Adrenal gland (tissue), 12 donors: ENCODE measurements around the gene MYL6B. TPM values are rescaled to one million over a fixed set of nuclear protein-coding genes. Genes with fewer than 3 reads are reported as not detected.
A peak's percentile ranks its signal among the peaks of the same experiment; 100 is the strongest.
"Not testable (repeated sequence)": the region's sequence is repeated elsewhere in the genome, so short reads cannot be mapped to it uniquely, and the experiment has no call there.

Source experiments
- DNase-seq, 7 donors: peaks; one replicate each; pipeline ENCODE4 v3.0.0-alpha.2; 2019 to 2020
- H3K27ac ChIP-seq, 5 donors: fragments of 200-600 bp; sonication (generic) in 4 of 5; 1 replicate in 3 of 5; 2 replicates in 2 of 5; pipeline versions ENCODE4 v1.5.1 to v1.8.0; 2016 to 2020; ENCODE audit warnings: mild to moderate bottlenecking in 1 of 5
- H3K27me3 ChIP-seq: fragments of 200-600 bp; 2 replicates; pipeline ENCODE4 v1.8.0; 2021
- H3K36me3 ChIP-seq, 2 donors: fragments of 200-600 bp; replicated peaks in 1 of 2; 1 replicate in 1 of 2; 2 replicates in 1 of 2; pipeline versions ENCODE4 v1.5.1 to v1.8.0; 2018 to 2022
- H3K4me1 ChIP-seq, 2 donors: fragments of 200-600 bp; replicated peaks in 1 of 2; 1 replicate in 1 of 2; 2 replicates in 1 of 2; pipeline versions ENCODE4 v1.5.1 to v1.8.0; 2018 to 2021
- H3K4me3 ChIP-seq, 4 donors: fragments of 200-600 bp; sonication (generic) in 3 of 4; one replicate each; pipeline ENCODE4 v1.5.1; 2016 to 2018
- H3K9me3 ChIP-seq, 3 donors: fragments of 200-600 bp; sonication (generic) in 1 of 3; replicated peaks in 1 of 3; 1 replicate in 2 of 3; 2 replicates in 1 of 3; pipeline versions ENCODE4 v1.5.1 to v1.8.0; 2016 to 2021
- POLR2A ChIP-seq, 2 donors: fragments of 450-650 bp; IDR thresholded peaks; one replicate each; pipeline ENCODE4 v1.6.1; 2017; ENCODE audit warnings: antibody characterized with exemption in 2 of 2, mild to moderate bottlenecking in 2 of 2, moderate library complexity in 1 of 2
- WGBS, 4 donors: extraction: QIAGEN DNeasy Blood & Tissue Kit in 2 of 4; methylation state at CpG; one replicate each; pipeline versions ENCODE4 v1.1.5 to v1.1.7; 2013 to 2017; 5-methylcytosine and 5-hydroxymethylcytosine counted together
- intact Hi-C, 2 donors: fragments of 100-400 bp; cut with DNase I; formaldehyde crosslinking; loops; one replicate each; pipeline versions ENCODE4 v1.14.1 to v1.15.0; 2022 to 2023
- polyA plus RNA-seq, 3 donors: library from polyadenylated mRNA; stranded (reverse); fragments of 200-250 nt in 2 of 3; fragments of 350-450 nt in 1 of 3; fragmentation: Illumina TruSeq in 1 of 3; extraction: RNeasy Lipid Tissue Mini Kit (QIAGEN cat#74804) in 1 of 3; gene quantifications; one replicate each; pipeline ENCODE4 v1.2.3, GENCODE V29; 2013 to 2014
- total RNA-seq, 9 donors: library from RNA; depleted of rRNA in 4 of 9; stranded (reverse); fragments of >200 nt in 4 of 9; fragments of 120-200 nt in 1 of 9; fragmentation: NEBNext Ultra II Directional in 1 of 9; extraction: Animal tissue kit (Norgen Biotek cat#: 25700) in 1 of 9; gene quantifications; one replicate each; pipeline versions ENCODE4 v1.1.0 to v1.2.4, GENCODE V29; 2013 to 2023
- TF ChIP-seq, protein P1 (sequence below), 6 experiments: fragments of 450-650 bp in 4 of 6; fragments of 200-600 bp in 2 of 6; sonication (generic) in 1 of 6; IDR thresholded peaks; 1 replicate in 5 of 6; 2 replicates in 1 of 6; pipeline versions ENCODE4 v1.5.1 to v1.8.0; 2016 to 2021; ENCODE audit warnings: antibody characterized with exemption in 6 of 6, mild to moderate bottlenecking in 2 of 6, moderate library complexity in 1 of 6
- donor health status: healthy with polysubstance abuse.
- donor health status: Bipolar disorder and iron deficiency.
- donor health status: DM: yes; HTN: yes; CAD: no.
- donor health status: DM: no; HTN: no; CAD: no.
- donor health status: DM: no; HTN: no; CAD: no.
- donor health status: DM: yes; HTN: yes; CAD: no.

The MYL6B gene
- total and polyA plus RNA-seq, 12 donors: 28.0 to 129 (median 71.9) TPM

DNA sequence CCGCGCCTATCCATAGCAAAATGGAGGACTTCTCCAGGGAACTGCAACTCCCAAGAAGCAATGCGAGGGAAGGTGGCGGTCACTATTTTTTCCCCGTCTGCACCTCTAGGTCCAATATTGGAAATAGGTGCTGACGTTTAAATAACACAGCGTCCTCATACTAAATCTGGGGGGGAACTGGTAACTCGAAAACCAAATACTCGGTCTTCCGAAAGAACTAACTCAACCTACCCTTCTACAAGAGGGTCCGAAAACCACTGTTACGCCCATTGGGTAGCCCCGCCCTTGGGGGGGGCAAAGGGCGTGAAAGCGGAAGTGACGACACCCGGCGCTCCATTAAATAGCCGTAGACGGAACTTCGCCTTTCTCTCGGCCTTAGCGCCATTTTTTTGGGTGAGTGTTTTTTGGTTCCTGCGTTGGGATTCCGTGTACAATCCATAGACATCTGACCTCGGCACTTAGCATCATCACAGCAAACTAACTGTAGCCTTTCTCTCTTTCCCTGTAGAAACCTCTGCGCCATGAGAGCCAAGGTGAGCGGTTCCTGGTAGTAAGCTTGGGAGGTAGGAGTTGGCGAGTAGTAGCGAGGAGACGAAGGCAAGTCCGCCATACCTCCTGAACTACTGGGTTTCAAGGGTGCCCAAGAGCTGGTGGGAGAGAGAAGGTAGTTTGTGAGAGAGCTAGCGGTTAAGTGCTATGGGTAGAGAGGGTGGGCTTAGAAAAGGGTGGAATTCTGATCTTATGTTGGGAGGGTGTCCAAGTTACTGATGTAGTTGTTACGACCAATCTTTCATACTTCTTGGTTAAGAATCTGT is 35.9 kb upstream of the MYL6B start, which contains the start of gene RPL41:
Gene RPL41 (plus strand): TSS at position 367 of the 815 bp plus-strand sequence.
- Histone ChIP-seq H3K27me3 (no peaks in the 10 kb centered on the region), H3K4me1 (peaks cover 31 to 34% of the 10 kb centered on the region in 2 donors), H3K36me3 (peaks cover 0 to 33% of the 10 kb centered on the region in 2 donors), H3K9me3 (no peaks in the 10 kb centered on the region), H3K4me3 (peak within 1 kb of the TSS in 3 of 4 donors; percentile 41 to 76 (median 71)), H3K27ac (peak within 1 kb of the TSS; percentile 88 to 98 (median 96))
- intact Hi-C loops: no loop called here
- peak; percentile 90 to 93 for TF ChIP-seq POLR2A (IDR thresholded peaks at IDR 0.05)
- TF ChIP-seq, protein P1, sequence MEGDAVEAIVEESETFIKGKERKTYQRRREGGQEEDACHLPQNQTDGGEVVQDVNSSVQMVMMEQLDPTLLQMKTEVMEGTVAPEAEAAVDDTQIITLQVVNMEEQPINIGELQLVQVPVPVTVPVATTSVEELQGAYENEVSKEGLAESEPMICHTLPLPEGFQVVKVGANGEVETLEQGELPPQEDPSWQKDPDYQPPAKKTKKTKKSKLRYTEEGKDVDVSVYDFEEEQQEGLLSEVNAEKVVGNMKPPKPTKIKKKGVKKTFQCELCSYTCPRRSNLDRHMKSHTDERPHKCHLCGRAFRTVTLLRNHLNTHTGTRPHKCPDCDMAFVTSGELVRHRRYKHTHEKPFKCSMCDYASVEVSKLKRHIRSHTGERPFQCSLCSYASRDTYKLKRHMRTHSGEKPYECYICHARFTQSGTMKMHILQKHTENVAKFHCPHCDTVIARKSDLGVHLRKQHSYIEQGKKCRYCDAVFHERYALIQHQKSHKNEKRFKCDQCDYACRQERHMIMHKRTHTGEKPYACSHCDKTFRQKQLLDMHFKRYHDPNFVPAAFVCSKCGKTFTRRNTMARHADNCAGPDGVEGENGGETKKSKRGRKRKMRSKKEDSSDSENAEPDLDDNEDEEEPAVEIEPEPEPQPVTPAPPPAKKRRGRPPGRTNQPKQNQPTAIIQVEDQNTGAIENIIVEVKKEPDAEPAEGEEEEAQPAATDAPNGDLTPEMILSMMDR (IDR thresholded peaks at IDR 0.05): peak in 2 of 6 experiments; percentile 6 to 25
- peak; percentile 91 to 99 (median 96) for DNase-seq
- 0 to 1% (median 0%) methylated on average over 34 of the region's 34 CpGs for WGBS, 4 donors

DNA sequence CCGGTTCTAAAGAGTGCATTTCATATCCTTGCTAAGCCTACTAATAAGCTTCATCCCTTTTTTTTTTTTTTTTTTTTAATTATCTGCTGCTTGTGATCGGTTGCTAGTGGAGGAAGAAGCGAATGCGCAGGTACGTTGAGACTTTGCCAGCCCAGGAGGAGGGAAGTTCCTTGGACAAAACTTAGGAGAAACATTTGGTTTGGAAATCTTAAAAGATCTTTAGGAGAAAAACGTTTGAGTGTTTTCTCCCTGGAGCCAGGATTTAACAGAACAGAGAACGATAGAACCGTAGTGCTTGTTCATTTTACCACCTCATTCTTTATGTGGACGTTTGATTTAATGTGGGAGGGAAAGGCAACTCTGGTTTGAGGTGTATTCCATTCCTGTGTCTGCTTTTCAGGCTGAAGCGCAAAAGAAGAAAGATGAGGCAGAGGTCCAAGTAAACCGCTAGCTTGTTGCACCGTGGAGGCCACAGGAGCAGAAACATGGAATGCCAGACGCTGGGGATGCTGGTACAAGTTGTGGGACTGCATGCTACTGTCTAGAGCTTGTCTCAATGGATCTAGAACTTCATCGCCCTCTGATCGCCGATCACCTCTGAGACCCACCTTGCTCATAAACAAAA is 35.2 kb upstream of the MYL6B start:
- Histone ChIP-seq H3K4me3 (peak overlapping the region in 3 of 4 donors; percentile 41 to 76 (median 71)), H3K4me1 (peaks cover 31 to 34% of the 10 kb centered on the region in 2 donors), H3K27ac (peak overlapping the region; percentile 88 to 98 (median 96)), H3K36me3 (peaks cover 0 to 26% of the 10 kb centered on the region in 2 donors)
- H3K9me3 ChIP-seq, intact Hi-C loops, H3K27me3 ChIP-seq: not testable (repeated sequence)
- 1 to 3% (median 2%) methylated on average over 12 to 16 of the region's 16 CpGs for WGBS, 4 donors
- peak in 3 of 7 donors; percentile 22 to 46 (median 33) for DNase-seq

DNA sequence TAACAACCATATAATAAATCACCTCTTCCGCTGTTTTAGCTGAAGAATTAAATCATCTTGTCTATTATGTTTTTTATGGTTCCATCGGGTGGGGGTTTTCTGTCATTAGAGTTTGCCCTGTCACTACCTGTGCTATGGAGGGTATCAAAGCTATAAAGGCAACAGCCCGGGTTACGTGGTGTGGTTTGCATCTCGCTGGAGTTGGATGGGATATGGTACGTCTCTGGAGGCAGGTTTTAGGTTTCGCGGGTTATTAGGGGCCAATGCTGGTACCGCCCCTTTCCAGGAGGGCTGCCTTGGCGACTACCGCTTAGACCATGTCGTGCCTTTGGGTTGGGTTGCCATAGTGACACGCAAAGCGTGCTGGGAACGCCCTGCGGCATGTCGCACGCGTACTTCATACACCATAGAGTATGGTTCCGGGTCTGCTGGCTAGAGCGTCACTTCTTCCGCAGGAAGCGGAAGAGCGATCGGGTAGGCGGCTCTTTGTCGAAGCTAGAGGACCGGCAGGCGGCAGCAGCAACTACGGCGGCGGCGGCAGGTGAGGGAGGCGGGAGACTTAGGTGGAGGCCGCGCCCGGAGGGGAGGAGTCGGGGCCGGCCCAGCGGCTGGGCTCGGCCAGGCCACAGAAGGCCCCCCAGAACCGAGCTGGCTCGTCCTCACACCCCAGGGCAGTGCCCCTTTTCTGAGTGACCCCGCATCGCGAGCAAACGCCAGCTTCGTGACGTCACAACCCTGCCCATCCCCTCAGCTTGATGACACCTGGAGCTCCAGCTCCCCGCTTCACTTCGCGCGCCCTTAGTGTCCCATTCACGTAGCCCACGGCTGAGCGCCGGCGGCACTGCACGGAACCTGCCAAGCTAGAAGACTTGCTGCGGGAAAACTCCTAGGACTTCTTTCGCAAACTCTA is 34.4 kb upstream of the MYL6B start, which contains the start of gene ZC3H10:
Gene ZC3H10 (plus strand): TSS at position 489 of the 910 bp plus-strand sequence. CDS start 2,297 bp downstream, outside the sequence.
- Histone ChIP-seq H3K36me3 (peaks cover 0 to 17% of the 10 kb centered on the region in 2 donors), H3K27ac (peak within 1 kb of the TSS; percentile 89 to 98 (median 96)), H3K9me3 (no peaks in the 10 kb centered on the region), H3K4me1 (peaks cover 31 to 34% of the 10 kb centered on the region in 2 donors), H3K4me3 (peak within 1 kb of the TSS; percentile 29 to 76 (median 58)), H3K27me3 (no peaks in the 10 kb centered on the region)
- TF ChIP-seq, protein P1 (IDR thresholded peaks at IDR 0.05): peak; percentile 18 to 56 (median 42)
- TF ChIP-seq POLR2A (IDR thresholded peaks at IDR 0.05): peak; percentile 78 to 96
- WGBS, 4 donors: 1% methylated on average over 23 to 61 of the region's 61 CpGs
- DNase-seq: peak; percentile 98 to 100 (median 99)
- intact Hi-C loops: no loop called here

DNA sequence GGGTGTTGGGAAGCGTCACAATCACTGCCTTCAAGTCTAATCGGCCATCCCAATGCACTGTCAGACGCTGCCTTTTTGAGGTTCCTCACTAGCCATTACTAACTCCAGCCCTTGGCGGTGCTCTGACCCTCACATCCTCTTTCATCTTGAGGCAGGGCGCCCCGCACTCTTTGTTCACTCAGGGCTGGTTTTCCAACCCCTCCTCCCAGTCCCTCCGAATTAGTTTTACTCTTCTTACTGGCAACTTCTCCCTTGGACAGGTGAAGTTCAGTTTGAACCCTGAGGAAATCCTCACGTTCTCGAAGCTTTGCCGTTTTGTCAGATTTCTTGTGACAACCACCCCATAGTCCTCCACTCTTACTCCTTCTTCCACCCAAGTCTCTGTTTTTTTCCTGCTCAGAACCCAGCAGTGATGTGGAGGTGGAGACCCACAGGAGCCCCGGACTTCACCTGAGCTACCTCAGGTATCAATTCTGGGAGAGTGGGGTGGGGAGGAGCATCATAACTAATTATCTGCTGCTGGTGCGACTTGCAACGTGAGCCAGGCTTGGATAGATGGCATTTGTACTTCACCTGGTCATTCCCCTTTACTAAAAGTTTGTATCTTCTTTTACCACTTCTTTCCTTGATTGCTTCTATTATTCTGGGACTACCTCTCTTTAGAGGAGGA is 33.6 kb upstream of the MYL6B start:
- H3K4me1 ChIP-seq: peaks cover 32 to 34% of the 10 kb centered on the region in 2 donors
- peak overlapping the region; percentile 33 to 97 (median 89) for H3K27ac ChIP-seq
- no peaks in the 10 kb centered on the region for H3K9me3 ChIP-seq
- intact Hi-C loops: no loop called here
- H3K36me3 ChIP-seq: peaks cover 0 to 9% of the 10 kb centered on the region in 2 donors
- peak overlapping the region in 3 of 4 donors; percentile 29 to 76 (median 44) for H3K4me3 ChIP-seq
- TF ChIP-seq POLR2A (IDR thresholded peaks at IDR 0.05): no peak
- TF ChIP-seq, protein P1 (IDR thresholded peaks at IDR 0.05): no peak
- H3K27me3 ChIP-seq: no peaks in the 10 kb centered on the region
- 5 to 7% (median 6%) methylated on average over 13 of the region's 13 CpGs for WGBS, 4 donors
- DNase-seq: no peak
